Purkinje cell (primary cell): Measurements from ENCODE around the gene NOPCHAP1. TPM values are rescaled to one million over a fixed set of nuclear protein-coding genes. Genes with fewer than 3 reads are reported as not detected.

ENCODE experiments used
- polyA plus RNA-seq: library from polyadenylated mRNA; unstranded; fragments of >200 nt; fragmentation: Nextera tagmentation; gene quantifications from 2 replicates; pipeline ENCODE4 v1.2.1, GENCODE V29; 2014

NOPCHAP1 gene, protein sequence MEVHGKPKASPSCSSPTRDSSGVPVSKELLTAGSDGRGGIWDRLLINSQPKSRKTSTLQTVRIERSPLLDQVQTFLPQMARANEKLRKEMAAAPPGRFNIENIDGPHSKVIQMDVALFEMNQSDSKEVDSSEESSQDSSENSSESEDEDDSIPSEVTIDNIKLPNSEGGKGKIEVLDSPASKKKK
- polyA plus RNA-seq, result 34.4 and 42.0 TPM in 2 replicates

GRCh38 chr12:104986022-104986941, at the start of gene NOPCHAP1:
Gene NOPCHAP1, plus strand, starts transcription at chr12:104986316. Its CDS starts 37 bp downstream, at chr12:104986353.

GRCh38 chr12:104958001-104958804, 27.9 kb upstream of the NOPCHAP1 start, which contains the start of gene SLC41A2:
Gene SLC41A2, minus strand, starts transcription at chr12:104958290. Its CDS starts 29,763 bp downstream, at chr12:104928527.

Other genes starting within 250 kb of the NOPCHAP1 start
- 17.0 and 25.6 TPM in 2 replicates for gene SLC41A2, start 28.0 kb upstream of the NOPCHAP1 start, polyA plus RNA-seq
- gene ALDH1L2, start 98.1 kb downstream of the NOPCHAP1 start, polyA plus RNA-seq, result 2.3 and 7.7 TPM in 2 replicates
- gene WASHC4, start 121.4 kb downstream of the NOPCHAP1 start, polyA plus RNA-seq, result 28.6 and 36.4 TPM in 2 replicates
- 73.9 and 93.8 TPM in 2 replicates for gene APPL2, start 249.9 kb downstream of the NOPCHAP1 start, polyA plus RNA-seq